GM12875 (cell line): ENCODE measurements around the gene ACSL3.

Source experiments
- H3K4me3 ChIP-seq: one replicate; pipeline ENCODE4 v1.5.1; 2011; ENCODE audit warnings: low read depth, low read length, control low read depth
- TF ChIP-seq, protein P1 (sequence below): IDR thresholded peaks from 2 replicates; pipeline ENCODE4 v1.5.1; 2011; ENCODE audit warnings: low read depth, mild to moderate bottlenecking, control low read depth, inconsistent platforms, low read length, moderate library complexity, borderline replicate concordance; ENCODE audit not compliant: insufficient read depth

The ACSL3 gene

DNA sequence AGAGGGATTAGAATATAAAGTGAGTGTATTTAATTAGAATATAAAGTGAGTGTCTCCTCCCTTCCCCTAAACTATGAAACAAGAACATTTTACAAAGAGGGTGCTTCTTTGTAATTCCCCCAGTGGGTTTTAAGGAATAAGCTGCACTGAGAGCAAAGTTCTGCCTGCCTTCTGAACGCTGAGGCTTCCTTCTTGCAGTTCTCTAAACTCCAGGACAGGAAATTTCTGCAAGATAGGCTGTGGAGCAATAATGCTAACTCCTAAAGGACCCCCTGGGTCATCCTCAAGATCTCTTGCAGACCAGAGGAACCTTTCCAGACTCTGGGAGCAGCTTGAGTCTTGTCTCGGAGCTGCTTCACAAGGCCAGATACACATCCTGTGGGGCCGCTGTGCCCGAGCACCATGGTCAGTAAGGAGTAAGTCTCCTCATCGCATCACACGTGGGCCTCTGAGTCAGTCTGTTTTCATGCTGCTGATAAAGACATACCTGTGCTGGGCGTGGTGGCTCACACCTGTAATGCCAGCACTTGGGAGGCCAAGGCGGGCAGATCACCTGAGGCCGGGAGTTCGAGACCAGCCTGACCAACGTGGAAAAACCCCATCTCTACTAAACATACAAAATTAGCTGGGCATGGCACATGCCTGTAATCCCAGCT is 103.7 kb downstream of the ACSL3 start:
- no peak overlapping the region for H3K4me3 ChIP-seq
- TF ChIP-seq, protein P1, sequence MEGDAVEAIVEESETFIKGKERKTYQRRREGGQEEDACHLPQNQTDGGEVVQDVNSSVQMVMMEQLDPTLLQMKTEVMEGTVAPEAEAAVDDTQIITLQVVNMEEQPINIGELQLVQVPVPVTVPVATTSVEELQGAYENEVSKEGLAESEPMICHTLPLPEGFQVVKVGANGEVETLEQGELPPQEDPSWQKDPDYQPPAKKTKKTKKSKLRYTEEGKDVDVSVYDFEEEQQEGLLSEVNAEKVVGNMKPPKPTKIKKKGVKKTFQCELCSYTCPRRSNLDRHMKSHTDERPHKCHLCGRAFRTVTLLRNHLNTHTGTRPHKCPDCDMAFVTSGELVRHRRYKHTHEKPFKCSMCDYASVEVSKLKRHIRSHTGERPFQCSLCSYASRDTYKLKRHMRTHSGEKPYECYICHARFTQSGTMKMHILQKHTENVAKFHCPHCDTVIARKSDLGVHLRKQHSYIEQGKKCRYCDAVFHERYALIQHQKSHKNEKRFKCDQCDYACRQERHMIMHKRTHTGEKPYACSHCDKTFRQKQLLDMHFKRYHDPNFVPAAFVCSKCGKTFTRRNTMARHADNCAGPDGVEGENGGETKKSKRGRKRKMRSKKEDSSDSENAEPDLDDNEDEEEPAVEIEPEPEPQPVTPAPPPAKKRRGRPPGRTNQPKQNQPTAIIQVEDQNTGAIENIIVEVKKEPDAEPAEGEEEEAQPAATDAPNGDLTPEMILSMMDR, result no peak

GRCh38 chr2:222965555-222965954 is 104.7 kb downstream of the ACSL3 start:
- TF ChIP-seq, protein P1, result no peak
- no peak overlapping the region for H3K4me3 ChIP-seq

DNA sequence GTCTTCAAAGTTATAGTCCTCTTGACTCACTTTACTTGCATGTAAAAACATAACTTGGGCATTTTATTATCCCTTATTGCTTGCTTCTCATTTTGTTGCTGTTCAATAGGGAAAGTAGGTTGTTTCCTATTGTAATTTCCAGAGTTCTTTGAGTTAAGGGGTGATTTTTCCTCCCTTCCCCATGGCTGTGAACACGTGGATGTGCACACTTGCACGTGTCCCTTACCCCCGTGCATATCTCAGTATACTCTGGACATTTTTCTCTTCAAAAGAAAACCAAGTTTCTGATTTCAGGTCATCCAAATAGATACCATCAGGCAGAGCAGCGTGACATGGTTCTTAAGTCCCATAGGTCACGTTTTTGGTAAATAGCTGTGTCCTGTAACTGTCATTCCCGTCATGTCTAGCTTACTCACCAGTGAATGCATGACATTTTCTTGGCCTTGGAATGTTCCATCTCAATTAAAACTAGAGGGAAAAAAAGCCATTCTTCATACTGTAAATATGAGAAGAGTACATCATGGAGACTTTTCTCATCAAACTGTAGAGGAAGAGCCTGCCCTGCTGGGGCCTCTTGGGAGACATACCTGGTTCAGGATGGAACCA is 107.8 kb downstream of the ACSL3 start:
- TF ChIP-seq, protein P1, result no peak
- no peak overlapping the region for H3K4me3 ChIP-seq

GRCh38 chr2:222969491-222969890 is 108.7 kb downstream of the ACSL3 start:
- H3K4me3 ChIP-seq, result no peak overlapping the region
- TF ChIP-seq, protein P1, result no peak

DNA sequence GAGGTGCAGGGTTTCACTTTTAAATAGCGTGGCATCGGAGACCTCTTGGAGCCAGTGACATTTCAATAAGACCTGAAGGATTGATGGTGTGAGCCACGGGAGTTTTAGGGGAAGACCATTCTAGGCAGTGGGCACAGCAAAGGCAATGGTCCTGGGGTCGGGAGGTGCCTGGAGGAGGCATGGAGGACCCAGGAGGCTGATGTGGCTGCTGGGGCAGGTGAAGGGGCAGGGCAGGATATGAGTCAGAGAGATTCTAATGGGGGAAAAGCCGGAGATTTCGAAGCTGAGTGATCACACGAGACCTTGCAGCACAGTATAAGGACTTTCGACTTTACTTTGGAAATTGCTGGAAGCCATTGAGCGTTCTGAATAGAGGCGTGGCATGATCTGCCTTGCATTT is 111.6 kb downstream of the ACSL3 start:
- H3K4me3 ChIP-seq, result no peak overlapping the region
- TF ChIP-seq, protein P1, result no peak

DNA sequence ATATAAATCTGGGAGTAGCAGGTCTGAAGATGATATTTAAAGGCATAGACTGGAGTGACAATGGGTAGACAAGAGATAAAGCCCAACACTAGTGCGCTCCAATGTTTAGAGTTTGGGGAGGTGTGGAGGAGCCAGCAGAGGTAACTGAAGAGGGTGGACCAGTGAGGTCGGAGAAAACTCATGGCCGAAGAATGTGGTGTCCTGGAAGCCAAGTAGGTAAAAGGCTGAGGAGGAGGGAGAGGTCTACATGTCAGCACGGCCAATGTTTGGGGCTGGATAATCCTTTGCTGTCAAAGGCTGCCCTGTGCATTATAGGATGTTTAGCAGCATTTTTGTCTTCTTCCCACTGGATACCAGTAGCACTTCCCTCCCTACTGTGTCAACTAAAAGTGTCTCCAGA is 112.4 kb downstream of the ACSL3 start:
- no peak overlapping the region for H3K4me3 ChIP-seq
- TF ChIP-seq, protein P1, result no peak

DNA sequence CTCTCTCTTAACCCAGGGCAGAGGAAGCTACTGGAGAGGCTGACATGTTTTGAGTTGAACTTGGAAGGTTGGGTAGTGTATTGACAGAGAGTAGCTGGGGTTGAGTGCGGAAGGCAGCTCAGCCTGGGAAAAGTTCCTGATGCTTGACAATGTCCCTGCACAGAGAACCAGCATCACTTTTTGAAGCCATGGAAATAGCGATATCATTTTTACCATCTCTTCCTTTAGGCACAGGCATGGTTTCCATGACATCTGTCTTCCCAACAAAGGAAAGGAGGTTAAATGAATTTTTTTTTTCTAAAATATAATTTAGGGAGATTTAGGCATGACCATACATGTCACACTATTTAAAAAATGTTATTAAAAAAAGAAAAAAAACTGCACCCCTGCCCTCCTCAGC is 112.9 kb downstream of the ACSL3 start:
- no peak overlapping the region for H3K4me3 ChIP-seq
- TF ChIP-seq, protein P1, result no peak
